GM18868 (cell line): ENCODE measurements around the gene LCTL.

Experiments
- ATAC-seq: cut with Tn5 transposase; IDR thresholded peaks from one replicate; pipeline ENCODE4 v1.9.1; 2021; ENCODE audit warnings: mild to moderate bottlenecking, moderate library complexity; ENCODE audit not compliant: unreplicated experiment

Gene LCTL, protein sequence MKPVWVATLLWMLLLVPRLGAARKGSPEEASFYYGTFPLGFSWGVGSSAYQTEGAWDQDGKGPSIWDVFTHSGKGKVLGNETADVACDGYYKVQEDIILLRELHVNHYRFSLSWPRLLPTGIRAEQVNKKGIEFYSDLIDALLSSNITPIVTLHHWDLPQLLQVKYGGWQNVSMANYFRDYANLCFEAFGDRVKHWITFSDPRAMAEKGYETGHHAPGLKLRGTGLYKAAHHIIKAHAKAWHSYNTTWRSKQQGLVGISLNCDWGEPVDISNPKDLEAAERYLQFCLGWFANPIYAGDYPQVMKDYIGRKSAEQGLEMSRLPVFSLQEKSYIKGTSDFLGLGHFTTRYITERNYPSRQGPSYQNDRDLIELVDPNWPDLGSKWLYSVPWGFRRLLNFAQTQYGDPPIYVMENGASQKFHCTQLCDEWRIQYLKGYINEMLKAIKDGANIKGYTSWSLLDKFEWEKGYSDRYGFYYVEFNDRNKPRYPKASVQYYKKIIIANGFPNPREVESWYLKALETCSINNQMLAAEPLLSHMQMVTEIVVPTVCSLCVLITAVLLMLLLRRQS

GRCh38 chr15:66565741-66566144 is at the start of gene LCTL:
LCTL (minus strand) TSS chr15:66565998; CDS start chr15:66565365, 633 bp downstream.
- no peak for ATAC-seq

GRCh38 chr15:66614951-66615760 is 49.4 kb upstream of the LCTL start:
- no peak for ATAC-seq

GRCh38 chr15:66614456-66614855 is 48.7 kb upstream of the LCTL start:
- ATAC-seq: no peak

- no peak for ATAC-seq
These were observed 47.9 kb upstream of the LCTL start for GRCh38 chr15:66613743-66614142.

DNA sequence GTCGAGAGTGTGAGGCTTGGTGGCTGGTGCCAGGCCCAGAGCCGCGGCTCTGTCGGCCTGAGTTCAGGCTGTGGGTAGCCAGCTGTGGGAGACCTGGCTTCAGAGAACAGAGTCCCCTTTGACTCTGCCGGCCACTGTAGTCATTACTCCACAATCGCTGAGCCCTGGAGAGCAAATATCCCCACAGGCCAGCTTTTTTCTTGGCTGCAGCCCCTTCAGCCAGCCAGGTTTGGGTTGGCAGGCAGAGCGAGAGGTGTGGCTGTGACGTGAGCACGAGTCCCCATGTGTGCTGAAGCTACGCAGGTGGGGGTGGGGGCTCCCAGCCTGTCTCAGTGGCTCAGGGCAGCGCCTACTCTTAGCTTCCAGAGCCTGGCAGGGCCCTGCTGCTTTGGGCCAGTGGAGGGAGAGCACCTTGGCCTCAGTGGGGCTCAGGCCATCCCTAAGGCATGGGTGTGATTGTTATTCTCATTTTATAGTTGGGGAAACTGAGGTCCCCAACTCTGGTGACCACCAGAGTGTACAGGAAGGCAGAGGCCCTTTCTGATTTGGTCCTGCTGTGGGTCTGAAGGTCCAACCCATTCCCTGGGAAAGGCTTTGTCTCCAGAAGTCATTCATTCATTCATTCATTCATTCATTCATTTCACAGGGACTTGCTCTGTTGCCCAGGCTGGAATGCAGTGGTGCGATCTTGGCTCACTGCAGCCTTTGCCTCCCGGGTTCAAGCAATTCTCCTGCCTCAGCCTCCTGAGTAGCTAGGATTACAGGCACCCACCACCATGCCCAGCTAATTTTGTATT is 45.7 kb upstream of the LCTL start:
- ATAC-seq: no peak

DNA sequence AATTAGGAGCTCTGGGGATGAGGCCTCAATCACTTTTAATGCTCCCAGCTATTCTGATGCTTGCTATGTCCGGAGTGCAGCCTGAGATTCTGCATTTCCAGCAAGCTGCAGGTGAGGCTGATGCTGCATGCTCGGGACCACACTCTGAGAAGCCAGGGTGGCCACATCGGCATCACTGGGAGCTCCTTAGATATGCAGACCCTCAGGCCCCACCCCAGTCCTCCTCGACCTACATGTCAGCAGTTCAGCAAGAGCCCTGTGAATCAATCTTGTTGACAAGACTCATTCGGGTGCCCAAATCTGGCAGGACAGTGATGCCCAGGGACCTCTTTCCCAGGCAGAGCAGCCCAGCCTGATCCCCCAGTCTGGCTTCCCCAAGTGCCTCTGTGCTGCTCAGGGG is 44.1 kb upstream of the LCTL start:
- ATAC-seq: no peak

- no peak for ATAC-seq
These were observed 43.1 kb upstream of the LCTL start for GRCh38 chr15:66608881-66609280.

- no peak for ATAC-seq
These were observed 42.4 kb upstream of the LCTL start for GRCh38 chr15:66608159-66608558.

GRCh38 chr15:66603301-66604179 is 37.7 kb upstream of the LCTL start:
- ATAC-seq: no peak

DNA sequence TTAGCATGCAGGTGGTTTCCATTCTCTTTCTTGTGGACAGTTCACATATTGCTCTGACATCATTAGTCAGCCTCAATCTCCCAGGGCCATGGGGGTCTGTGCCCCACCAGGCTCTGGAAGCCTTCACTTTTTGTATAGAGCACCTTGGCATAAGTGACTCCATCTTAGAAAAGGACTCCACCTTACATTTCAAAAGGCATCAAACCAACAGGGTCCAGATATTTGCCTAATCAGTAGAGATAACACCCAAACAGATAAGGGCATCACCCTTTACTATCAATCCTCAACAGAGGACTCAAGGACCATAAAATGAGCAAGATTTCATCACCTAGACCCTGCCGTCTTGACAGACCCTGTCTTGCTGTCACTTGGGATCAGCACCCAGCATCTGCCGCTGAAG is 35.7 kb upstream of the LCTL start:
- ATAC-seq: no peak

DNA sequence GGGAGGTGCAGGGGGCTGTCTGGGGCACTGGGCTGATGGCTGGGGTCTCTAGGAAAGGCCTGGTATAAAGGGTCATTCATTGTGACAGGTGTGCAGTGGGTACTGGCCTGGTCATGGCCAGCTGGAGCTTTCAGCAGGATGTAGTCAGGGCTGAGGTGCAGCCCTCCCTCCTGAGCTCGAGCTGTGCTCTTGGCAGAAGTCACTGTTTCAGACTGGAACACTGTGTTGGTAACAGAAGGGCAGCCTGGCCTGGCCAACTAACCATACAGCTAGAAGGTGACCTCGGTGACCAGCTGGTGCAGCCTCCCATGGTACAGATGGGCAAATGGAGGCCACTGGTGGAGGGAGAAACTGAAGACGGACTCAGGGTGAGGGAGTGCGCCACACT is 34.4 kb upstream of the LCTL start:
- ATAC-seq: no peak

DNA sequence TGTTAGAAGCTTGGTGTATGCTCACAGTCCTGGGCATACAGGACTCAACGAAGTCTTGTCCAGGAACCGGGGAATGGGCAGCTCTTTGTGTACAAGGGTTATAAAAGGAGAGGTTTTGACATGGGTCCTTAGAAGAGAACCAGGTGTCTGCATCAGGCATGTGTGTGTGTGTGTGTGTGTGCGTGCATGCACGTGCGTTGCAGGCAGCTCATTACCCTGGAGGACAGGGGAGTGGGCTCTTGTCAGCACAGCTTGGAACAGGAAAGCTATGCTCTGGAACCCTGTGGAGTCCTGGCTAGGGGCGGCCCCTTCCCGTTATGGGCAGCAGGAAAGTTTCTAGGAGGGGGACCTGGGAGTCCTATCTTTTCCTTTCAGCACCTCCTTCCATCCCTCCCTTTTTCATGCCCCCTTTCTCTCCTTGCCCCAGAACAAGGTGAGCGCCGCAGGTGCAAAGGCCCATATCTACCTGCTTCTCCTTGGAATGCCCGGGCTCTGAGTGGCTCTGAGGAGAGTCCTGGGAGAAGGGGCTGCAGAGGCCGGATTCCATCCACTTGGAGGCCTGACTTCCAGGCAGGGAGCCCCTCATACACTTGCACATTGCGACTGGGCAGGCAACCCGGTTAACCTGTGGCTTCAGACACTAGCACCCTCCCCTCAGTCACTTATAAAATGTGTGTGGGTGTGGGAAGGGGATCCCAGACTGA is 33.9 kb upstream of the LCTL start:
- ATAC-seq: no peak

- no peak for ATAC-seq
These were observed 32.5 kb upstream of the LCTL start for GRCh38 chr15:66598095-66598815.

DNA sequence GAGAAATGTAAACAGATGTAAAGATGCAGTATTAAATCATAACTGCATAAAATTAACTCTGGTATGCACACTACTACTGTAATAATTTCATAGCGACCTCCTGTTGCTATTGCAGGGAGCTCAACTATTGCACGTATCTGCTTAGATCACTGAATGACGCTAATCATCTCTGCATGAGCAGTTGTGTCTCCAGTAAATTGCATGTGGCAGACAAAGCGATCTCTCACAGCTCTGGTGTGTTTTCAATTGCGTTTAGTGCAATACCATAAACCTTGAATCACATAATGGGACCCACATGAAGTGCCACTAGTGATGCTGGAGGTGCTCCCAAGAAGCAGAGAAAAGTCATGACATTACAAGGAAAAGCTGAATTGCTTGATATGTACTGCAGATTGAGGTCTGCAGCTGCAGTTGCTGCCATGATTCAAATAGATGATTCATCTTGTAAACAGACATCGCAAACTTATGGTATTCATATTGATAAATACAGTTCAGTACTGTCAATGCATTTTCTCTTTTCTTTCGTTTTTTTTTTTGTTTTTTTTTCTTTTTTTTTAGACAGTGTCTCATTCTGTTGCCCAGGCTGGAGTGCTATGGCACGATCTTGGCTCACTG is 30.2 kb upstream of the LCTL start:
- ATAC-seq: no peak

GRCh38 chr15:66595332-66595731 is 29.5 kb upstream of the LCTL start:
- no peak for ATAC-seq

- no peak for ATAC-seq
These were observed 29.0 kb upstream of the LCTL start for GRCh38 chr15:66594836-66595235.

DNA sequence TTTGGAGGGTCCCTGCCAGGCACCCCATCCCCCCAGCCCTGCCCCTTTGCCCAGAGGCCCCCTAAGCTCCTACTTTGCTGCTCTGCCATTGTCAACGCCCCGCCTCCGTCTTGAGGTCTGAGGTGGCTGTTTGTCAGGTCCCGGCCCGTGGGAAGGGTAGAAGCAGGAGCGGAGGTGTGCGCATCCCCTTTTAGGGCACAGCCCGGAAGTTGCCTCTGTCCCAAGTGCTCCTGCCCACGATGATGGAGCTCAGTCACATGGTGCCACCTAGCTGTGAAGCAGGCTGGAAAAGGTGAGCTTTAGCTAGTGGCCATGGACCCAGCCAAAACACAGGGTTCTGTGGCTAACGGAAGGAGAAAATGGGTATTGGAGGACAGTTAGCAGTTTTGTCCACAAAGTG is 28.5 kb upstream of the LCTL start:
- no peak for ATAC-seq

- ATAC-seq: no peak
These were observed 27.5 kb upstream of the LCTL start for GRCh38 chr15:66593219-66593780.
